ENCODE data around the gene RIMKLA.

RIMKLA gene

GRCh38 chr1:42380586-42381279 is at the start of gene RIMKLA:
Gene RIMKLA (plus strand): TSS chr1:42380792. CDS start chr1:42380935, 143 bp downstream.
- peaks cover 63% of the 10 kb centered on the region for H3K27me3 Mint-ChIP-seq
- H3K9me3 Mint-ChIP-seq = no peaks in the 10 kb centered on the region
- no peaks in the 10 kb centered on the region for H3K36me3 Mint-ChIP-seq (ENCODE audit: insufficient read depth)
- peak; percentile 56 for ATAC-seq (replicated peaks; ENCODE audit: extremely low read depth, poor library complexity, severe bottlenecking)
- H3K4me1 Mint-ChIP-seq = no peaks in the 10 kb centered on the region
- H3K27ac Mint-ChIP-seq (ENCODE audit: low read depth) = no peak within 1 kb of the TSS
- DNase-seq (ENCODE audit: low spot score in 2 of 2) = no peak
- H3K4me3 Mint-ChIP-seq = peak within 1 kb of the TSS; percentile 76

- Mint-ChIP-seq H3K4me1 (peaks cover 75% of the 10 kb centered on the region), H3K9me3 (no peaks in the 10 kb centered on the region), H3K4me3 (peak overlapping the region; percentile 93), H3K36me3 (ENCODE audit: insufficient read depth) (peaks cover 16% of the 10 kb centered on the region), H3K27ac (ENCODE audit: low read depth) (peak overlapping the region; percentile 26), H3K27me3 (no peaks in the 10 kb centered on the region)
- ATAC-seq (replicated peaks; ENCODE audit: extremely low read depth, poor library complexity, severe bottlenecking) = no peak
- DNase-seq (ENCODE audit: low spot score in 2 of 2) = no peak
Measured at GRCh38 chr1:42332877-42333276, 47.7 kb upstream of the RIMKLA start.

GRCh38 chr1:42333662-42334239 is 46.8 kb upstream of the RIMKLA start:
- Mint-ChIP-seq H3K4me3 (peak overlapping the region; percentile 93), H3K4me1 (peaks cover 73% of the 10 kb centered on the region), H3K9me3 (no peaks in the 10 kb centered on the region), H3K27me3 (no peaks in the 10 kb centered on the region), H3K36me3 (ENCODE audit: insufficient read depth) (peaks cover 14% of the 10 kb centered on the region), H3K27ac (ENCODE audit: low read depth) (peak overlapping the region; percentile 82)
- DNase-seq (ENCODE audit: low spot score in 2 of 2) = no peak
- no peak for ATAC-seq (replicated peaks; ENCODE audit: extremely low read depth, poor library complexity, severe bottlenecking)

- DNase-seq (ENCODE audit: low spot score in 2 of 2) (peak in 1 of 2 donors; percentile 26), ATAC-seq (replicated peaks; ENCODE audit: extremely low read depth, poor library complexity, severe bottlenecking) (peak; percentile 48)
- Mint-ChIP-seq H3K4me3 (peak overlapping the region; percentile 93), H3K4me1 (peaks cover 66% of the 10 kb centered on the region), H3K36me3 (ENCODE audit: insufficient read depth) (peaks cover 14% of the 10 kb centered on the region), H3K9me3 (no peaks in the 10 kb centered on the region), H3K27ac (ENCODE audit: low read depth) (peak overlapping the region; percentile 82), H3K27me3 (no peaks in the 10 kb centered on the region)
Measured at GRCh38 chr1:42334240-42335049, 46.1 kb upstream of the RIMKLA start.

- no peaks in the 10 kb centered on the region for H3K27me3 Mint-ChIP-seq
- H3K9me3 Mint-ChIP-seq = no peaks in the 10 kb centered on the region
- DNase-seq (ENCODE audit: low spot score in 2 of 2) (peak; percentile 84 to 85), ATAC-seq (replicated peaks; ENCODE audit: extremely low read depth, poor library complexity, severe bottlenecking) (peak; percentile 94)
- H3K4me1 Mint-ChIP-seq = peaks cover 58% of the 10 kb centered on the region
- H3K36me3 Mint-ChIP-seq (ENCODE audit: insufficient read depth) = peaks cover 14% of the 10 kb centered on the region
- H3K4me3 Mint-ChIP-seq = peak within 1 kb of the TSS; percentile 93
- peak within 1 kb of the TSS; percentile 85 for H3K27ac Mint-ChIP-seq (ENCODE audit: low read depth)
Measured at GRCh38 chr1:42335050-42335808, 45.4 kb upstream of the RIMKLA start, which contains the start of gene FOXJ3. Gene FOXJ3 (minus strand): TSS chr1:42335235. CDS start chr1:42311093, 24,142 bp downstream.

- peaks cover 53% of the 10 kb centered on the region for H3K4me1 Mint-ChIP-seq
Measured at GRCh38 chr1:42335809-42336518, 44.6 kb upstream of the RIMKLA start.

GRCh38 chr1:42336978-42337377 is 43.6 kb upstream of the RIMKLA start:
- no peak overlapping the region for H3K27ac Mint-ChIP-seq (ENCODE audit: low read depth)
- ATAC-seq (replicated peaks; ENCODE audit: extremely low read depth, poor library complexity, severe bottlenecking) (no peak), DNase-seq (ENCODE audit: low spot score in 2 of 2) (no peak)
- H3K4me3 Mint-ChIP-seq = no peak overlapping the region
- peaks cover 42% of the 10 kb centered on the region for H3K4me1 Mint-ChIP-seq
- H3K27me3 Mint-ChIP-seq = no peaks in the 10 kb centered on the region
- no peaks in the 10 kb centered on the region for H3K9me3 Mint-ChIP-seq
- peaks cover 14% of the 10 kb centered on the region for H3K36me3 Mint-ChIP-seq (ENCODE audit: insufficient read depth)

More at GRCh38 chr1:42335809-42336518, 44.6 kb upstream of the RIMKLA start:
- Mint-ChIP-seq H3K27ac (ENCODE audit: low read depth) (peak overlapping the region; percentile 85), H3K9me3 (no peaks in the 10 kb centered on the region), H3K4me3 (peak overlapping the region; percentile 93), H3K27me3 (no peaks in the 10 kb centered on the region), H3K36me3 (ENCODE audit: insufficient read depth) (peaks cover 14% of the 10 kb centered on the region)
- ATAC-seq (replicated peaks; ENCODE audit: extremely low read depth, poor library complexity, severe bottlenecking) (peak; percentile 18), DNase-seq (ENCODE audit: low spot score in 2 of 2) (no peak)

GRCh38 chr1:42340093-42340492 is 40.5 kb upstream of the RIMKLA start:
- Mint-ChIP-seq H3K27ac (ENCODE audit: low read depth) (no peak overlapping the region), H3K4me1 (peaks cover 18% of the 10 kb centered on the region), H3K4me3 (no peak overlapping the region), H3K36me3 (ENCODE audit: insufficient read depth) (peaks cover 4% of the 10 kb centered on the region), H3K27me3 (peaks cover 4% of the 10 kb centered on the region), H3K9me3 (no peaks in the 10 kb centered on the region)
- DNase-seq (ENCODE audit: low spot score in 2 of 2) (no peak), ATAC-seq (replicated peaks; ENCODE audit: extremely low read depth, poor library complexity, severe bottlenecking) (no peak)

GRCh38 chr1:42340901-42341300 is 39.7 kb upstream of the RIMKLA start:
- Mint-ChIP-seq H3K9me3 (no peaks in the 10 kb centered on the region), H3K27me3 (peaks cover 12% of the 10 kb centered on the region), H3K4me1 (peaks cover 14% of the 10 kb centered on the region), H3K36me3 (ENCODE audit: insufficient read depth) (no peaks in the 10 kb centered on the region), H3K27ac (ENCODE audit: low read depth) (no peak overlapping the region), H3K4me3 (no peak overlapping the region)
- DNase-seq (ENCODE audit: low spot score in 2 of 2) (no peak), ATAC-seq (replicated peaks; ENCODE audit: extremely low read depth, poor library complexity, severe bottlenecking) (no peak)

- H3K4me3 Mint-ChIP-seq = no peak overlapping the region
- peaks cover 29% of the 10 kb centered on the region for H3K27me3 Mint-ChIP-seq
- ATAC-seq (replicated peaks; ENCODE audit: extremely low read depth, poor library complexity, severe bottlenecking) (no peak), DNase-seq (ENCODE audit: low spot score in 2 of 2) (no peak)
- no peaks in the 10 kb centered on the region for H3K4me1 Mint-ChIP-seq
- no peaks in the 10 kb centered on the region for H3K9me3 Mint-ChIP-seq
- H3K27ac Mint-ChIP-seq (ENCODE audit: low read depth) = no peak overlapping the region
- H3K36me3 Mint-ChIP-seq (ENCODE audit: insufficient read depth) = peaks cover 1% of the 10 kb centered on the region
Measured at GRCh38 chr1:42343049-42343448, 37.5 kb upstream of the RIMKLA start.

GRCh38 chr1:42348498-42348897 is 32.1 kb upstream of the RIMKLA start:
- no peaks in the 10 kb centered on the region for H3K9me3 Mint-ChIP-seq
- H3K36me3 Mint-ChIP-seq (ENCODE audit: insufficient read depth) = peaks cover 1% of the 10 kb centered on the region
- DNase-seq (ENCODE audit: low spot score in 2 of 2) (no peak), ATAC-seq (replicated peaks; ENCODE audit: extremely low read depth, poor library complexity, severe bottlenecking) (no peak)
- H3K27ac Mint-ChIP-seq (ENCODE audit: low read depth) = no peak overlapping the region
- H3K4me3 Mint-ChIP-seq = no peak overlapping the region
- H3K27me3 Mint-ChIP-seq = peaks cover 65% of the 10 kb centered on the region
- no peaks in the 10 kb centered on the region for H3K4me1 Mint-ChIP-seq

All from central memory CD8-positive, alpha-beta T cell (primary cell).